Heart left ventricle (tissue), 13 donors: ENCODE data around the gene STIL.

Source experiments
- POLR2A ChIP-seq, 2 donors: fragments of 450-650 bp; IDR thresholded peaks; one replicate each; pipeline ENCODE4 v1.6.1; 2017; ENCODE audit warnings: antibody characterized with exemption in 2 of 2, mild to moderate bottlenecking in 2 of 2, moderate library complexity in 2 of 2
- TF ChIP-seq, protein P1 (sequence below), 12 donors: fragments of 200-600 bp; sonication (generic) in 4 of 12; IDR thresholded peaks; one replicate each; pipeline versions ENCODE4 v1.5.0 to v1.8.0; 2018 to 2022; ENCODE audit warnings: antibody characterized with exemption in 12 of 12, mild to moderate bottlenecking in 5 of 12
- donor health status: ischemic (EF 13 %, LVEDD 7.1; RV severe dilation, severe dysfunction).
- donor health status: DM: no; HTN: yes; CAD: no.
- donor health status: DM: no; HTN: no; CAD: no.
- donor health status: ischemic (EF 25% LVEDD 6.9; RV normal size, moderate dysfunction).
- donor health status: ischemic (EF 25% LVEDD 5.7; RV mildly dilated, moderate dysfunction).
- donor health status: ischemic (EF 35%, LVEDD 5.7; RV mildly dilated, moderate dysfunction).
- donor health status: nonischemic (EF 11% LVEDD 7.7; RV severe dilation, severe dysfunction).
- donor health status: DM: yes; HTN: yes; CAD: no.
- donor health status: PGD.
- donor health status: ischemic (EF 29% LVEDD 5.4; RV normal size, mild dysfunction).
- donor health status: nonischemic (EF 23%, LVEDD 6.1; RV moderate dilation, normal function).

DNA sequence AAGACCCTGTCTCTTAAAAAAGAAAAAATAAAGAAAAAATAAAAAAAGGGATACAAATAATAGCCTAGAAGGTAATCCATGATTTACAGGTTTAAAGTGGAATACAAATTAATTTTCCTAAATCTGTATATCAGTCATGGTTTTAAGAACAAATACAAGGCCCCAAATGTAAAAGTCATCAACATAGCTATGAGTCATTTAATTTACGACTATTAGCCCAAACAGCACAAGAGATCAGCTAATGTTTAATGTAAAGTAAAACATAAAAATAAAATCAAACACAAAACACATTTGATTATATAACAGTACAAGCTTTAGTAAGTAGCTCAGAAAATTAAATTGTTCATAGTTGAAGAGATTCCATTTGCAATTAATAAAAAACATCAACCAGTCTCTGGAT is 61.6 kb downstream of the STIL start:
- TF ChIP-seq, protein P1, sequence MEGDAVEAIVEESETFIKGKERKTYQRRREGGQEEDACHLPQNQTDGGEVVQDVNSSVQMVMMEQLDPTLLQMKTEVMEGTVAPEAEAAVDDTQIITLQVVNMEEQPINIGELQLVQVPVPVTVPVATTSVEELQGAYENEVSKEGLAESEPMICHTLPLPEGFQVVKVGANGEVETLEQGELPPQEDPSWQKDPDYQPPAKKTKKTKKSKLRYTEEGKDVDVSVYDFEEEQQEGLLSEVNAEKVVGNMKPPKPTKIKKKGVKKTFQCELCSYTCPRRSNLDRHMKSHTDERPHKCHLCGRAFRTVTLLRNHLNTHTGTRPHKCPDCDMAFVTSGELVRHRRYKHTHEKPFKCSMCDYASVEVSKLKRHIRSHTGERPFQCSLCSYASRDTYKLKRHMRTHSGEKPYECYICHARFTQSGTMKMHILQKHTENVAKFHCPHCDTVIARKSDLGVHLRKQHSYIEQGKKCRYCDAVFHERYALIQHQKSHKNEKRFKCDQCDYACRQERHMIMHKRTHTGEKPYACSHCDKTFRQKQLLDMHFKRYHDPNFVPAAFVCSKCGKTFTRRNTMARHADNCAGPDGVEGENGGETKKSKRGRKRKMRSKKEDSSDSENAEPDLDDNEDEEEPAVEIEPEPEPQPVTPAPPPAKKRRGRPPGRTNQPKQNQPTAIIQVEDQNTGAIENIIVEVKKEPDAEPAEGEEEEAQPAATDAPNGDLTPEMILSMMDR (IDR thresholded peaks at IDR 0.05): no peak
- TF ChIP-seq POLR2A (IDR thresholded peaks at IDR 0.05): no peak
